ENCODE data around the gene SIAE. TPM values are rescaled to one million over a fixed set of nuclear protein-coding genes. Genes with fewer than 3 reads are reported as not detected.

Gene SIAE
- total RNA-seq, 2 donors from 2014 or later = 8.4 to 12.0 TPM

DNA sequence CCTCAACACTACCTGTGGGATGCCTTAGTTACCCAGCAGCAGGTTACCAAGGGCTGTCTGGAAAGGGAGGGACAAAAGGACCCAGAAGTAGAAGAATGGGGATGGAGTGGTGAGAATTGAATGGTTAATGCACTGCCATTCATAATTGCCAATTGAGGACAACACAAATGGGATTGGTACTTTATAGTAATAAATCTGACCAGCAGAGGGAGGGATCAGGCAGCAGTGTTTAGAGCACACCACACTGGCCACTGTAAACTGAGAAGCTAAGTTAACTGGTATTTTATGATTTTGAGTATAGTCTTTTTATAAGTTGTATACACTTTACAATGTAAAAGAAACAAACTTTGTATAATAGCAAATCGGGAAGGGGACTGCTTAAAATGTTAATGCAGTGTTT is 40.2 kb downstream of the SIAE start:
- no peak for ATAC-seq (replicated peaks in 1 of 2)
- Mint-ChIP-seq H3K9me3 (no peaks in the 10 kb centered on the region), H3K4me3 (no peak overlapping the region), H3K27ac (no peak overlapping the region), H3K4me1 (ENCODE audit: low read depth) (no peaks in the 10 kb centered on the region), H3K27me3 (ENCODE audit: low read depth) (no peaks in the 10 kb centered on the region), H3K36me3 (ENCODE audit: insufficient read depth in 2 of 2) (peaks cover 12 to 18% of the 10 kb centered on the region in 2 donors)
- DNase-seq = no peak

DNA sequence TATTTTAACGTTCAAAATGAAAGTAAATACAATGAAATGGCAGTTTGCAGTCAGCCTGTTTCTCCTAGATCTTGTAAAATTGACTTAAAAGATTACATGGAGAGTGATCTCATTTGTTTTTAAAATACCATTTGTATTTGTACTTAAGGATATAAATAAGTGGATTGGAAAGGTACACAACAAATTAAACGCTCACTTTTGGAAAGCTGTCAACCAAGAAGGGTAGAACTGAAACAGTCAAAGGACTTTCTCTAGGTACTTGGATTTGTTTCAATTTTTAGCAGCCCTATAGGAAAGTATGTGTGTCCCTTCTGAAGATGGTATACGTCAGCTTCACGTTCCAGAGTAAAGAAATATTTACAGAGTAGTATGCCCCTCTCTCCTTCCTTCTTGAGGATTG is 43.6 kb downstream of the SIAE start:
- Mint-ChIP-seq H3K9me3 (no peaks in the 10 kb centered on the region), H3K4me1 (ENCODE audit: low read depth) (peaks cover 12% of the 10 kb centered on the region), H3K27ac (no peak overlapping the region), H3K36me3 (ENCODE audit: insufficient read depth in 2 of 2) (peaks cover 14 to 20% of the 10 kb centered on the region in 2 donors), H3K27me3 (ENCODE audit: low read depth) (no peaks in the 10 kb centered on the region), H3K4me3 (no peak overlapping the region)
- ATAC-seq (replicated peaks in 1 of 2) = no peak
- DNase-seq = no peak

DNA sequence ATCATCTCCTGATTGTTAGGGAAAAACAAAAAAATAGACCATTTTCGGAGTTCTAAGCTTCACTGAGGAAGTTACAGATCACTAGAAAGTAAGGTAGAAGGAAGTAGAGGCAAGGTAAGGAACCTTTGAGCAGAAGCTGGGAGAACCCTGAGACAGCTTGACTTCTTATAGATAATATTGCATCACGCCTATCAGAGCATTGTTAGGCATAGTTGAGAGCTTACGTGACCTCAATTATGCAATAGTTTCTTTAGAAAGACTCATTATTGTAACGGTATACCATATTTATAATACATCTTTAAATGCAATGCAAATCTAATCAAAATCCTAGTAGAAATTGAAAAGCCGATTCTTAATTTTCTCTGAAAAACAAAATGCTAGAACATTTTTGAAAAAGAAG is 46.0 kb downstream of the SIAE start:
- Mint-ChIP-seq H3K4me3 (no peak overlapping the region), H3K27ac (no peak overlapping the region), H3K27me3 (ENCODE audit: low read depth) (no peaks in the 10 kb centered on the region), H3K4me1 (ENCODE audit: low read depth) (peaks cover 22% of the 10 kb centered on the region), H3K9me3 (no peaks in the 10 kb centered on the region), H3K36me3 (ENCODE audit: insufficient read depth in 2 of 2) (peaks cover 14 to 16% of the 10 kb centered on the region in 2 donors)
- no peak for ATAC-seq (replicated peaks in 1 of 2)
- no peak for DNase-seq

DNA sequence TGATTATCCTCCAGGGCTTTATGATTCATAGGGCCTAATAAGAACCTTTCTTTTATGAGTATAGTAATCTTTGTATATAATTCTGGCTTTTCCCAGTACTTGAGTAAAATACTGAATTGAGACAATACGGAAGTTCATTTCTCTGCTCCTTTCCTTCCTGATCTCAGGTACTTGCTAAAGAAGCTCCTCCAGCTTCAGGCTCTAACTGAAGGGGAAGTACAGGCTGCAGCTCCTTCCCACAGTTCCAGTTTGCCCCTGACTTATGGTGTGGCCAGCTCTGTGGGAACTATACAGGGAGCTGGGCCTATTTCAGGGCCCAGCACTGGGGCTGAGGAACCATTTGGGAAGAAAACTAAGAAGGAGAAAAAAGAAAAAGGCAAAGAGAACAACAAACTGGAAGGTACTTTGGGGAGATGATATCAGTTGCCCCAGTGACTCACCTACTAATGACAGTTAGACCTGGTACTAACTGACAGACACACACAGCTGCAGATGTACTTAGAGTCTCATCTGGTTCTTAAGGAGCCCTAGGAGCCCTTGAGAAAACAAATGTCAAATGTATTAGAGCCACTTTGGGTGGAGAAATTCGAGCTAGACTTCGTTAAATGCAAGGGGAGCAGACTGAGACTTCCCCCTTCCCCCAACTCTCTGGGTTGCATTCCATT is 47.9 kb downstream of the SIAE start:
- peaks cover 8% of the 10 kb centered on the region for H3K27me3 Mint-ChIP-seq (ENCODE audit: low read depth)
- peak overlapping the region in 1 of 2 donors; percentile 16 for H3K4me3 Mint-ChIP-seq
- H3K27ac Mint-ChIP-seq = peak overlapping the region; percentile 77
- no peak for ATAC-seq (replicated peaks in 1 of 2)
- peaks cover 22% of the 10 kb centered on the region for H3K4me1 Mint-ChIP-seq (ENCODE audit: low read depth)
- no peak for DNase-seq
- H3K36me3 Mint-ChIP-seq (ENCODE audit: insufficient read depth in 2 of 2) = peaks cover 10 to 16% of the 10 kb centered on the region in 2 donors
- peaks cover 0 to 1% of the 10 kb centered on the region in 2 donors for H3K9me3 Mint-ChIP-seq

DNA sequence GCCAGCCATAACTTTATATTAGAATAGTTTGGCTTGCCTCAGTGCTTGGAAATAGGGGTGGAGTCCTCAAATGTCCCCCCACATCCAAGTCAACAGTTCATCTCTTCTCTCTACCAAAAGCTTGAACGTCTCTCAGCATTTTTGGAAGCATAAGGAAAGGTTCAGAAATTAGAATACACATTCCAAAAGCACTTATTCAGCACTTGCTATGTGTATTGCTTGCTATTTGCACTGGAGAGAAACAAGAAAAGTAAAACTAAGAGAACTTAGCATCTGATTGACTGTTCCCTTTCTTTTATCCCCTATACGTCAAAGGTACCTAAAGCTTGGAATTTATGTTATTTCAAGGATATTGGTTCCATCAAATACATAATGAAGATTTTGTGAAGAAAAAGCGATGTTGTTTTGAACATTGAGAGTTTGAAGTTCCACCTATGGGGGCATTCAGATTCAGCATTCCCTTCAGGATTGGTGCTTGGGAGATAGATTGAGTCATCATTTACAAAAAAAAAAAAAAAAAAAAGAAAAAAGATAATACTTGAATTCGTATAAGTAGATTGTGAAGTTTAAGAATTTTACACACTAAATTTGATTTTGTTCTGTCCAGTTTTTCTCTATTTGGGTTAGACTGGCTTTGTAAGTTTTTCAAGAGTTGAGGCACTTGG is 49.5 kb downstream of the SIAE start:
- Mint-ChIP-seq H3K9me3 (peaks cover 0 to 1% of the 10 kb centered on the region in 2 donors), H3K27ac (peak overlapping the region; percentile 99), H3K27me3 (ENCODE audit: low read depth) (peaks cover 8% of the 10 kb centered on the region), H3K4me3 (peak overlapping the region; percentile 95 to 99), H3K4me1 (ENCODE audit: low read depth) (peaks cover 22% of the 10 kb centered on the region), H3K36me3 (ENCODE audit: insufficient read depth in 2 of 2) (peaks cover 6 to 15% of the 10 kb centered on the region in 2 donors)
- DNase-seq (no peak), ATAC-seq (replicated peaks in 1 of 2) (no peak)

DNA sequence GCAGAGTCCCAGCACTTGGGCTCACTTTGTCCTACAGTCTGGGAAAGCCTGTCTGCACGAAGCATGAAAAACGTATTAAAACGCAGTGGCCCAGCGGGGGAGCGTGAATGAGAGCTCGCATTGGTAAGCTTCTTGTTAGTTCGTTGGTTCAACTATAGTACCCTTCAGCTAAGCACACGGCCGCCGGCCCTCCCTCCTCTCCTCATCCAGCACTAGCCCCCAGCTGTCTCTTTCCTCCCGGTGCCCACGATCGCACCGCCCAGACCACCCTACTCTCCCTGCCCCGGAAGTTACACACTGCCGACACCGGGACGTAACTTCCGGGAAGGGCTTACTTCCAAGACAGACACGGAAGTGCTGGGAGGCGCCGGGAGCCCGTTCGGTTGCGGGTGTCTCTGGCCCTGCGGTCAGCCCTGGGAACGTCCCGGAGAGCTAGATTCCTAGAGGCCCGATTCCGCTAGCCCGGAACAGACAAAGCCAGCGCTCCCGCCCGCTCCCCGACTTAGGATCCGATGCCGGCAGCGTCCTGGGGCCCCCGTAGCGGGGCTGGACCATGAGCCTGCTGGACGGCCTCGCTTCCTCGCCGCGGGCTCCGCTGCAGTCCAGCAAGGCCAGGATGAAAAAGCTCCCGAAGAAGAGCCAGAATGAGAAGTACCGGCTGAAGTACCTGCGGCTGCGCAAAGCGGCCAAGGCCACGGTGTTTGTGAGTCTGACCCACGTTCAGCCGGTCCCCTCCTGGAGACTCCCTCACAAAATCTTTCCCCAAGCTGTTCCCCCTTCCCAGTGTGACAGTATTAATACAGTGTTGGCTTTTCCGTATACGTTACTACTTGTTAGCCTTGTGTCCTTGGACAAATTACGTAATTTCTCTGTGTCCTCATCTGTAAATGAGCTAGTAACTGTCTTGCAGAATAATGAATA is 50.7 kb downstream of the SIAE start, which contains the start of gene TBRG1:
Gene TBRG1 (plus strand): TSS at position 334 of the 921 bp plus-strand sequence. CDS start 220 bp downstream, at position 554.
- Mint-ChIP-seq H3K27ac (peak within 1 kb of the TSS; percentile 99), H3K4me1 (ENCODE audit: low read depth) (peaks cover 22% of the 10 kb centered on the region), H3K9me3 (peaks cover 0 to 1% of the 10 kb centered on the region in 2 donors), H3K27me3 (ENCODE audit: low read depth) (peaks cover 9% of the 10 kb centered on the region), H3K4me3 (peak within 1 kb of the TSS; percentile 95 to 99), H3K36me3 (ENCODE audit: insufficient read depth in 2 of 2) (peaks cover 4 to 13% of the 10 kb centered on the region in 2 donors)
- DNase-seq (peak; percentile 85 to 86), ATAC-seq (replicated peaks in 1 of 2) (peak; percentile 99 to 100)

DNA sequence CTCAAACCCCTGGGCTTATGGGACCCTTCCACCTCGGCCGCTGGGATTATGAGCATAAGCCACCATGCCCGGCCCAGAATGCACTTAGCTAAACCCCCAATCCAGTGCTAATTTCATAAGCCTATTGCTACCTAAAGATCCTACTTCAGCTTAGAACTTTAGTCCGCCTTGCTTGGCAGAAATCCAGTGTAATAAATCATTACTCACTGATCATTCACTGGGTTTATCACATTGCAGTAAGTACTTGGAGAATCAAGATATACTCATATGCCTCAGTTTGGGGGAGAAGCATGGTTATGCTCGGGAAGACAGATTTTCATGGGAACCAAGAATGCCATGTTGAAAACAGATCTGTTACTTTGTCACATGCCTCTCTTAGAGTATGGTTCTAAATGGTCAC is 54.7 kb downstream of the SIAE start:
- Mint-ChIP-seq H3K4me3 (no peak overlapping the region), H3K9me3 (peaks cover 0 to 1% of the 10 kb centered on the region in 2 donors), H3K36me3 (ENCODE audit: insufficient read depth in 2 of 2) (peaks cover 0 to 1% of the 10 kb centered on the region in 2 donors), H3K27ac (no peak overlapping the region), H3K4me1 (ENCODE audit: low read depth) (peaks cover 6% of the 10 kb centered on the region), H3K27me3 (ENCODE audit: low read depth) (peaks cover 17% of the 10 kb centered on the region)
- ATAC-seq (replicated peaks in 1 of 2) = no peak
- no peak for DNase-seq

DNA sequence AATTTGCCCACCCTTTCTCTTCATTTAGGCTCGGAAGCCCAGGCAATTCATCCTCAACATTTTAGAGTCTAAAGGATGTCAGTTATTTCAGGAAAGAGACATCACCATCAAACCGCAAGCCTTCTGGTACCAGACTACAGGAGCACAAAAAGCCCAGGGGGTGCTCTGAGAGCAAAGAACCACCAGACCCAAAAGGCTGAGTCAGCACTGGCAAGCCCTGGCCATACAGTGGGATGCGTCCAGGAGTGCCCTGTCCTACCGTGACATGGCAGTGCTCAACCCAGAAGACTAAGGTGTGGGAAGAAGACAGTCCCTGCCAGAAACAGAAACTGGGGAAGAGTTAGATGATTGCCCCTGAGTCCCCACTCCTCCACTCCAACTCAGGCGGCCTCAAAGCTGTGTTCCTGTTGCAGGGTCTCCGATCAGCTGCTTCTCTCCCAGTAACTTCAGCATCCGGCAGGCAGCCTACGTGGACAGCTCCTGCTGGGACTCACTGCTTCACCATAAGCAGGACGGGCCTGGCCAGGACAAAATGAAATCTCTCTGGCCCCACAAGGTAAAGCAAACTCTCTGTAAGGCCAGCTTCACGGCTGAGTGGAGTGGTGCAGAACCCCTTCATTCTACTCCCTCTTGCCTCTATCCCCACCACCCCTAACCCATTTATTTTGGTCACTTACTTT is 60.8 kb downstream of the SIAE start:
- peaks cover 10% of the 10 kb centered on the region for H3K4me1 Mint-ChIP-seq (ENCODE audit: low read depth)
- H3K27me3 Mint-ChIP-seq (ENCODE audit: low read depth) = peaks cover 7% of the 10 kb centered on the region
- DNase-seq = no peak
- no peak overlapping the region for H3K27ac Mint-ChIP-seq
- H3K36me3 Mint-ChIP-seq (ENCODE audit: insufficient read depth in 2 of 2) = no peaks in the 10 kb centered on the region
- H3K4me3 Mint-ChIP-seq = no peak overlapping the region
- H3K9me3 Mint-ChIP-seq = no peaks in the 10 kb centered on the region
- no peak for ATAC-seq (replicated peaks in 1 of 2)

DNA sequence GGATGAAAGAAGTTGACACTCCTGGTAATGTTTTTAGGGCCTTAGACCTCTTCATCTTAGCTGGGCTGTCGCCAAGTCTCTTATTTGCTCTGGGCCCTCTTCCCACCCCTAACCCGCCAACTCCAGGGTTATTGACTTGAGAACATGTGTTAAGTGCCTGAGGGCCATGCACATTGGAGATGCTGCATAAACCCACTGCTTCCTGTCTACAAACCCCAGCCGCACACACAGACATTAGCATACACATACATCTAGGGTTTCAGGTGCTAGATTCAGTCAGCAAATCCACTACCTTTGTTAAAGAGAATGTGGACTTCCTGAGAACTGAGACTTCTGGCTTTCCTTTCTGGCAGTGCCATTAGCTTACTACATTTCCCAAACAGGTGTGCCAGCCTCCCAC is 61.5 kb downstream of the SIAE start:
- H3K36me3 Mint-ChIP-seq (ENCODE audit: insufficient read depth in 2 of 2) = no peaks in the 10 kb centered on the region
- peaks cover under 1% of the 10 kb centered on the region for H3K27me3 Mint-ChIP-seq (ENCODE audit: low read depth)
- H3K4me3 Mint-ChIP-seq = no peak overlapping the region
- H3K27ac Mint-ChIP-seq = no peak overlapping the region
- DNase-seq = peak; percentile 22 to 25
- peaks cover 10% of the 10 kb centered on the region for H3K4me1 Mint-ChIP-seq (ENCODE audit: low read depth)
- no peaks in the 10 kb centered on the region for H3K9me3 Mint-ChIP-seq
- peak; percentile 82 to 95 for ATAC-seq (replicated peaks in 1 of 2)

DNA sequence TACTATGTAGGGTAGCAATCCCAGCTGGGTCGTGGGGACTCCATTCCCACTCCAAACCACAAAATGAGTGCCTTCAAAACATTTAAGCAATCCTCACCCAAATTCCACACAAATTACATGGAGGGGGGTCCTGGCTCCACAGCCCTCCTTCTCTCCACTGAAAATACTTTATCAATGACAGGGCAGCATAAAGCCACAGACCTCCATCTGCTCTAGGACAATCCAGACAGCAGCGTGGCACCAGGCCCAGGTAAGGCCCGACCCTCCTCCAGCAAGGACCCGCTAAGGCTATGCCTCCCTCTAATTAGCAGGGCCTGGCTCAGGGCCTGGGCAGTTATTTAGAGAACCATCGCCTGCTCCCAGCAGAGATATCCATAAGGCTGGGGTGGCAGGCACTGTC is 62.5 kb downstream of the SIAE start, which contains the start of gene PANX3:
Gene PANX3 (plus strand): TSS at position 365 of the 400 bp plus-strand sequence. CDS start 129 bp downstream, outside the sequence.
- DNase-seq = no peak
- ATAC-seq (replicated peaks in 1 of 2) = no peak
- no peak within 1 kb of the TSS for H3K27ac Mint-ChIP-seq
- no peak within 1 kb of the TSS for H3K4me3 Mint-ChIP-seq
- peaks cover 10% of the 10 kb centered on the region for H3K4me1 Mint-ChIP-seq (ENCODE audit: low read depth)
- H3K9me3 Mint-ChIP-seq = no peaks in the 10 kb centered on the region
- H3K36me3 Mint-ChIP-seq (ENCODE audit: insufficient read depth in 2 of 2) = no peaks in the 10 kb centered on the region
- no peaks in the 10 kb centered on the region for H3K27me3 Mint-ChIP-seq (ENCODE audit: low read depth)

DNA sequence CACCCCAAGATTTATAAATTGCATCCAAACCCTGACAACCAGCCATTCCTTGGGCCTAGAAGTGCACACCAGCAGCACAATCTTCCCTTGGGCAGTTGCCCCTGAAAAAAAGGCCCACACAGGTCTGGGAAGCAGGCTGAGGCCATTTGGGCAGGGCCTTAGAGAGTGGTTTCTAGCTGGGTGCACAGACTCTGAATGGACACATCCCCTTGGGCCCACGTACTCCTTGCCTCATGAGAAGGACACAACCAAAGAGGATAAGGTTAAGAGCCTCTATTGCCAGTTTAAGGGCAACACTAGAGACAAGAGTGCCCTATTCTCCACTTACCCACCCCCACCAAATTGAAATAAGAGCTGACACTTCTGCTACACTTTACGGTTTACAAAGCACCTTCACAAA is 63.2 kb downstream of the SIAE start:
- H3K9me3 Mint-ChIP-seq = no peaks in the 10 kb centered on the region
- no peak overlapping the region for H3K27ac Mint-ChIP-seq
- ATAC-seq (replicated peaks in 1 of 2) (no peak), DNase-seq (no peak)
- peaks cover 10% of the 10 kb centered on the region for H3K4me1 Mint-ChIP-seq (ENCODE audit: low read depth)
- no peaks in the 10 kb centered on the region for H3K36me3 Mint-ChIP-seq (ENCODE audit: insufficient read depth in 2 of 2)
- no peak overlapping the region for H3K4me3 Mint-ChIP-seq
- H3K27me3 Mint-ChIP-seq (ENCODE audit: low read depth) = no peaks in the 10 kb centered on the region

DNA sequence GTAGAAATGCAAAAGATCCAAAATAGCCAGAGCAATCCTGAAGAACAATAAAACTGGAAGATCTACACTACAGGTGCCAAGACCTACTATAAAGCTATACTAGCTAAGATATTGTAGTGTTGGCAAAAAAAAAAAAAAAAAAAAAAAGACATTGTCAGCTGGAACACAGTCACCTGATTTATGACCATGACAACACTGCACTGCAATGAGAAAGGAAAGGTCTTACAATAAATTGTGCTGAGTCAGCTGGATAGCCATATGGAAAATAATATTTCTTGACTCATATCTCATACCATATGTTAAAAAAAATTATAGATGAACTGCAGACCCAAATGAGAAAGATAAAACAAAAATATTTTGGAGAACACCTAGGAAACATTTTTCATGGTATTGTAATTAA is 65.4 kb downstream of the SIAE start:
- ATAC-seq (replicated peaks in 1 of 2) (no peak), DNase-seq (no peak)
- H3K36me3 Mint-ChIP-seq (ENCODE audit: insufficient read depth in 2 of 2) = no peaks in the 10 kb centered on the region
- H3K9me3 Mint-ChIP-seq = no peaks in the 10 kb centered on the region
- H3K4me1 Mint-ChIP-seq (ENCODE audit: low read depth) = peaks cover 10% of the 10 kb centered on the region
- H3K27ac Mint-ChIP-seq = no peak overlapping the region
- no peak overlapping the region for H3K4me3 Mint-ChIP-seq
- no peaks in the 10 kb centered on the region for H3K27me3 Mint-ChIP-seq (ENCODE audit: low read depth)
